Hindlimb muscle (tissue), 1 donor: ENCODE measurements around the gene COG2. TPM values are rescaled to one million over a fixed set of nuclear protein-coding genes. Genes with fewer than 3 reads are reported as not detected.
"Not testable (repeated sequence)": the region's sequence is repeated elsewhere in the genome, so short reads cannot be mapped to it uniquely, and the experiment has no call there.

Source experiments
- DNase-seq: peaks from one replicate; pipeline ENCODE4 v3.0.0-alpha.2; 2013
- polyA plus RNA-seq: library from polyadenylated mRNA; unstranded; fragments of 120-200 nt; gene quantifications from one replicate; pipeline ENCODE4 v1.2.1, GENCODE V29; 2013; ENCODE audit not compliant: insufficient read length

Gene COG2
- polyA plus RNA-seq, 1 donor = 23.9 TPM

- no peak for DNase-seq
Measured at GRCh38 chr1:230627767-230628166, 14.5 kb upstream of the COG2 start.

- no peak for DNase-seq
Measured at GRCh38 chr1:230629511-230629910, 12.8 kb upstream of the COG2 start.

- DNase-seq = no peak
Measured at GRCh38 chr1:230631477-230631876, 10.8 kb upstream of the COG2 start.

GRCh38 chr1:230632273-230632873 lies 9.9 kb upstream of the COG2 start:
- DNase-seq = no peak

DNA sequence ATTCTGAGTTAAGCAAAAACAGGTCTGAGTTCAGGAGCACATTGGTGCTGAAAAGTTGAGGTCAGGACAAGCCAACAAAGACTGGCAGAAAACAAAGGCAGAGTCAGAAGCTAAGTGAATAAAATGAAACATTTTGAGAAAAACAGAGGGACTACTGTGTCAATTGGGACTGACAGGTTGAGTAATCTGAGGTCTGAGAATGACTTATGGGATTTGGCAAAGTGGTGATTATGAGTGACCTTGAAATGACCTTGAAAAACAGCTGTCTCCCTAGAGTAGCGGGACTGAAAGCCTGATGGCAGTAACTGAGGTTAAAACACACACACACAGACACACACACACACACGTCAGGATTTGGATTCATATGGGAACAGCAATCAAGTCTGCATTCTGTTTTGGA lies 8.8 kb upstream of the COG2 start:
- DNase-seq = no peak

DNA sequence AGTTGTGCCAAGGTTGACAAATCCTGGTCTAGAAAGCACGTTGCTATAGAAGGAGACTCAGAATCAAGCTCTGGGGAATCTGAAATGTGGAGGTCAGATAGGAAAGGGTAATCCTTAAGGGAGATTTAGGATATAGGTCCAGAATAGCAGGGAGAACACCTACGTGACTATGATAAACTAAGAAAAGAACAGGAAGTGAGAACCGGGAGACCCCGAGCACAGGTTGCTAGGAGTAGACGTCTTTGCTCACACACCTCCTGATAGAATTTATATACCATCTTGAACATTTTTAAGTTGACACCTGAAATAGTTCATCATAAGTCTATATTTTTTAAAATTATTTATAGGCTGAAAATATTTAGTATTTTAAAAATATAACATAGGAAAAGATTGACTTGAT lies 7.9 kb upstream of the COG2 start:
- DNase-seq = no peak

- no peak for DNase-seq
Measured at GRCh38 chr1:230636575-230637148, 5.6 kb upstream of the COG2 start.

DNA sequence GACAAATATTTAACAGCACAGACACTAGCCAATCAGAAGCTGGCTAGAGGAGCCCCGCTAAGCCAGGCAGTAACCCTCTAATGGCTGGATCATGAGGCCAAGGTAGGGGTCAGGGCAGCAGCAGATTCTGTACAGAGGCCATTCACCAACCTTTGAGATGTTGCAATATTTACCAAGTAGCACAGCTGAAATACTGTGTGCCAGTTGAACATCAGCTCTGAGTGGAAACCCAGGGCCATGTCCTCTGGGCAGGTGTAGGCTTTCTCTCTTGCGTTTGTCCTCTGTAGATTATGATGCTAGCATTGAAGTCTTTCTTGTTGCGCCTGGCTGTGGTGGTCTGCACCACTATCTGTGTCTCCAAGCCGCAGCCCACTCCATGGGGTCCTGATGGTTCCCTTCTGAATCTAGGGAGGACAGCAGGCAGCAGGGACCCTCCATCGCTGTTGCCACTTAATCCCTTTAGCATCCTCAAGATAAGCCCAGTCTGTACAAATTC lies 2.5 kb upstream of the COG2 start:
- DNase-seq = no peak

DNA sequence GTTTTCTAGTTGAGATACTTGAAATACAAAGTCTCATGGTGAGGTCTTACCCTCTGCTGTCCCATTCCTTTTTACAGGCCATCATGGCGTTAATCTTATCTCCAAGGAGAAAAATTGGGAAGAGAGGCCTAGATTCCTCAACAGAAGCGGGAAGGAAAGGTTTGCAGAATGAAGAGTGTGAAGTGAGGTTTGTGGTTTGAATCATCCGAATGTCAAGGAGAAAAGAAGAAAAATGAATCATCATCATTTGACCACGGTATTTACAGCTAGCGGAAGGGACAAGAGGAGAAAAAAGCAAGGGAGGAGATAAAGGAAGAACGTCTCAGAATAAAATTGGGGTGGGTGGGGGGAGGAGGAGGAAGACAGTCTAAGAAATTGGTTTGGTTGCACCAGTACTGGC lies 935 bp upstream of the COG2 start:
- DNase-seq = no peak

- no peak for DNase-seq
Measured at GRCh38 chr1:230641900-230642262, 400 bp upstream of the COG2 start.

DNA sequence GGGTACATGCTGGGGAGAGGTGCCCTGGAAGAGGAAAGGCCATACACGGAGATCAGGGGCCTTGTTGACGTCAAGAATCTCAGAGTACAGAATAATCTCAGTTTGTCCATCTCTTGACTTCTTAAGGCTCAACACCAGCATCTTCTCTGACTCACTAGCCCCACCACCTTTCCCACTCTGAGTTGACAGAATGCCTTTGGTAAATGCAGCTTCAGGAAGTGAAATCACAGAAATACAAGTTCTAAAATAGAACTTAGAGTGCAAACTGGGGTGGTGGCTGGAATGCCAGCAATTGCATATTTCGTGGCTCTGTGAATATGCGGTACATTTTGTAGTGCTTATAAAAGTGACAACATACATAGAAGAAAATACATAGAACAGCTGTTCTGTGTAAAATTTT lies 1.6 kb downstream of the COG2 start:
- no peak for DNase-seq

GRCh38 chr1:230646710-230647302 lies 4.5 kb downstream of the COG2 start:
- DNase-seq = no peak

GRCh38 chr1:230647321-230647720 lies 5.0 kb downstream of the COG2 start:
- DNase-seq = no peak

DNA sequence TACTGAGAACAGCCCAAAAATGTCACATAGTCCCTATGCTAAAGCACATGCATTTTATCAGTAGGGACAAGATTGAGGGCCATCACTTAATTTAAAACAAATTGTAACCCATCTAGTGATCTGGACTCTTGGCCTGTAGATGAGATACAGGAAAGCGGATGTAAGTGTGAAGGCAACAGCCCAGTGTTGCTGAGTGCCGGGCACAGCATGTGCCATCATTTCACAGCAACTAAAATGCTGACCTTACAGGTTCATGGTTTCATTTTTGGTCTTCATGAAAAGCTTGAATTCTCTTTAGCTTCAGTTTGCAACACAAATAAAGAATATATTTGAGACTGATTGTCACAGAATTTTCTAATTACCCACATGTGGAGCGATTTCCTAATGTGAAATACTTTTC lies 5.8 kb downstream of the COG2 start:
- DNase-seq = no peak

DNA sequence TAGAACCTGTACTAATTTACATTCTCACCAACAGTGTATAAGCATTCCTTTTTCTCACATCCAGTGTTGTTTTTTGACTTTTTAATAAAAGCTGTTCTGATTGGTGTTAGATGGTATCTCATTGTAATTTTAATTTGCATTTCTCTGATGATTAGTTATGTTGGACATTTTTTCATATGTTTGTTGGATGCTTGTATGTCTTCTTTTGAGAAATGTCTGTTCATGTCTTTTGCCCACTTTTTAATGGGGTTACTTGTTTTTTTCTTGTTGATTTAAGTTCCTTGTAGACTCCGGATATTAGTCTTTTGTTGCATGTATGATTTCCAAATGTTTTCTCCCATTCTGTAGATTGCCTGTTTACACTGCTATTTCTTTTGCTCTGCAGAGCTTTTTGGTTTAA lies 8.0 kb downstream of the COG2 start:
- DNase-seq = no peak

DNA sequence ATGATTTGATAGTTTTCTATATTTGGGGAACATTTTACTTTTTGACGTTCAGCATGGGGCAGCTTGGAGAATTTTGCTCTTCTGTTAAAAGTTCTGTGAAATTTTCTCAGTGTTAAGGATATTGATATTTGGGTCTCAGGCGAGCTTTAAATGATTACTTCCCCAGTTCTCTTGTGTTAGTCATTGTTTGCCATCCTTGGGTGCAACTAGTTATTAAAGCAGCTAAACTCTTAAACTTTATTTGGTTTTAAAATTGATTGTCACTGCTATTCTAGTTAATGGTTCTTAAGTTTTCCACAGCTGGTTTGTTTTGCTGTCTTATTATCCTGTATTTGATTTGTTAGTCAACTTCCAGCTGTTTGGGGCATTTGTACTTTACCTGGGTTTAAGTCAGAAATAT lies 9.0 kb downstream of the COG2 start:
- DNase-seq = no peak

GRCh38 chr1:230656719-230657118 lies 14.4 kb downstream of the COG2 start:
- DNase-seq = not testable (repeated sequence)

GRCh38 chr1:230658103-230658502 lies 15.8 kb downstream of the COG2 start:
- DNase-seq = not testable (repeated sequence)

- no peak for DNase-seq
Measured at GRCh38 chr1:230658691-230659090, 16.4 kb downstream of the COG2 start.

DNA sequence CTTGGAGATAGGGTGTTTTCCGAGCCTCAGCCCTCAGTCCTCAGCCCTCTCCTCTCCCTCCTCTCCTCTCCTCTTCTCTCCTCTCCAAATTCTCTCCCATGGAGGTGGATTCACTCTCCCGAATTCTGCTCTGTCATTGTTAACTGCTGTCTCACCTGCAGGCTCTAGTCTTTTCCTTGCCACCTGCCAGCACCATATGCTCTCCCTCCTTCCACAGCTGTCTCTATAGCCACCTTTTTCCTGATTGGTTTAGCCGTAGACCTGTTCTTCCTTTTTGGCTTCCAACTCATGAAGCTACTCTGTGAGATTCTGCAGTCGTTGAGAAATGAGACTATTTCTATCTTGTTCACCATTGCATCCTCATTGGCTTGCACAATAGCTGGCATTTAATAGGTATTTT lies 19.7 kb downstream of the COG2 start:
- DNase-seq = no peak

DNA sequence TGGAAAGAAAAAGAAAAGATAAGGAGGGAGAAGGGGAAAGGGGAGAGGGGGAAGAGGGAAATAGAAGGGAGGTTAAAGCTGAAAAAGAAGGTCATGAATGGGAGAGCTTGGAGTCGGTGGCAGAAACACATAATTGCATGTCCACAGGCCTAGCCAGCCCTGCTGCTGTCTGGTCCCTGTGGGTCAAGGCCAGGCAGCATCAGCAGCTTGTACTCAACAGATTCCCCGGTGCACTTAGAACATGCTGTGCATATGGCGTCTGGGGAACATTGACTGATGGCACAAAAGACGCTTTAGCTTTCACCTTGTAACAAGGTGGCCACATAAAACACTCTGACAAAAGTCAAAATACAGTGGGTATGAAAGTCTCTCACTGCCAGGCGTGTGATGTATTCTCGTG lies 25.9 kb downstream of the COG2 start:
- DNase-seq = no peak

DNA sequence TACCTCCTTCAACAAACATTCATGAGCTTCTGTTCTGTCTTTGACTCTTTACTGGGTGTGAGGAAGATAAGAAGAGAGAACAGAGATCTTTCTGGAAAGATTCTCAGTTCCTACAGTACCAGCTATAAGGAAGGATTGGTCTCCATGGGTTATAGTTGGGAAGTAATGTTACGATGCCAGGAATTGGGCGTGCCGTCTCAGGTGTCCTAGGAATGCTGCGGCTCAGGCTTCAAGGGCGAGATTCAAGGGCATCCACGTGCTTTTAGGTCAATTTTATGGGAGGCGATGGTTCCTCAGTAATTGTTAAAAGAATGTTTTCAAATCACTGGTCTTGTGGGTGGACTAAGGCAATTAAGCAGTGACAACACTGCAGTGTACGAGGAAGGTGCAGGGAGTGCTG lies 27.3 kb downstream of the COG2 start:
- DNase-seq = no peak

DNA sequence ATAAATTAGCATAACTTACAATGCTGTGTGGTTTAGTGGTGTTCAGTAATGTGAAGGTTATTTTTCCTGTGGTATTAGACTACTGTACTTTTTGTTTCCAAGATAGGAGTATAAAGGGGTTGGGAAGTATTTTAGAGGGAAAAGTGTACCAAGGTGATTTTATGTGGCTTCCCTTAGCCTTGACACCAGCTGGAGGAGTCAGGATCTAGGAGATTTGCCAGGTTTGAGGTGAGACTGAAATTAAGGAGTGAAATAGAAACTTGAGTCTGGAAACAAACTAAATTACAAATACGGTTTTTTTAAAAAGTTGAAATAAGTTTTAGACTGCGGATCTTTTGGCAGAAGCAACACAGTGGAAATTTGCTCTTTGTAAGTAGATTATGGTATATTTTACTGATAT lies 32.3 kb downstream of the COG2 start:
- DNase-seq = no peak

GRCh38 chr1:230677200-230677599 lies 34.9 kb downstream of the COG2 start:
- DNase-seq = no peak

DNA sequence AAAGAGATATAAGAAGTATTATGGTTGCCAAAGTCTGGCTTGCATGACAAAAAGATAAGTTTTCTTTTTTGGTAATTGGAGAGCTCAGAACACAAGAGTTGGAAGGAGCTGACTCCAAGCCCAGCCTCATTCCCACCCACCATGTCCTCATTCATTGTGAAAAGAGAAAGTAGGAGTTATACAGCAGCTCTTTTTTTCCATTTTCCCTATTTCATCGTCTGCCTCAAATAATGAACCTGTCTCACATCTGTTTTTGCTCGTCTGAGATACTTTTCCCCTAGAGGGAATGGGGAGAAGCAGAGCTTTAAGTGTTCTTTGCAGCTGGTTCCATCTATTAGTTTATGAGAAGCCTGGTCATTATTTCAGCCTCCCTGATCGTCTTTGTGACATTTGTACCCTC lies 36.9 kb downstream of the COG2 start:
- DNase-seq = no peak
